DMS79 treated with DMSO at 0.1 percent for 48 hours (cell line): ENCODE results near the gene PRSS12.
"Not testable (repeated sequence)": the region's sequence is repeated elsewhere in the genome, so short reads cannot be mapped to it uniquely, and the experiment has no call there.

Experiments used
- DNase-seq: peaks from one replicate; lab custom pipeline; 2025; lab: John Stamatoyannopoulos, UW

PRSS12 gene

DNA sequence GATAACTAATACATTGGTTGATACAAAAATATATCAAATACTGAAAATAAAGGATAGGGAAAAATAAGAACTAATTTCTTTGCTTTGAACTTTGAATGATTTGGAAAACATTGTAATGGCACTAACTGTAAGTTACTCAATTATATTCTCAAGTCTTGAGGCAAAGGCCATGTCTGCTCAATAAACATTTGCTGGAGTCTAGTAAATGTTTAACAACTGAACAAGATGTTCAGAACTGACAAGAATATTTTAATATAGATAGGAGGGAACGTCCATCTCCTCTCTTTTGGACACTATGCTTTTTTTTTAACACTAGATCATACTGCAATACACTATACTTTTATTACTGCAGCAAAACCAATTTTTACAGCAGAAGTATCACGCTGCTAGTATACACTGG lies 76.2 kb downstream of the PRSS12 start:
- no peak for DNase-seq

DNA sequence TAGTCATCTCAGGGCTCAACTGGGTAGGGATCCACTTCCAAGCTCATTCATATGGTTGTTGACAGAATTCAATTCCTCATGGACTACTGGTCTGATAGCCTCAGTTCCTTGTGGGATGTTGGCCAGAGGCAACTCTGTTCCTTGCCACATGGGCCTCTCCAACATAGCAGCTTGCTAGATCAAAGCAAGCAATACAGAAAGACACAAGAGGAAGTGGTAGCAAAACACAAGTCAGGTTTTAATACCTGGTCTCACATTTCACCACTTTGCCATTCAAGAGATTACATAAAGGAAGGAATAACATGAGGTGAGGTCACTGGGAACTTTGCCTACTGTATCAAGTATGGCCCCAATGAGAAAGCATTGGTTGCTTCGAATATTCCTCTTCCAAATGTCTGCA lies 79.2 kb downstream of the PRSS12 start:
- DNase-seq: no peak

DNA sequence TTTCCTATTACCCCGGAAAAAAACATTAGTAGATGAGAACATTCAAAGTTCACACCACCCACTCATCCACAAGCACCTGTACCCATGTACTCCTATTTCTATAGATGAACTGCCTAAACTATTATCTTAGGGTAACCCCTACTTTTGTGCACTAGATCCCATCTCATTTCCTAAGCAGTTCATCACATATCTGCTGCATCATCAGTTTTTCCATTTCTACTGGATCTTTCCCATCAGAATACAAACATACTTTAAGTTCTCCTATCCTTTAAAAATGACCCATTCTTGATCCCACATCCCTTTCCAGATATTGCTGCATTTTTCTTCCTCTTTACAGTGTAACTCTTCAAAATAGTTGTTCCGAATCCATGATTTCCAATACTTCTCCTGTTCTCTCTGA lies 81.0 kb downstream of the PRSS12 start:
- no peak for DNase-seq

DNA sequence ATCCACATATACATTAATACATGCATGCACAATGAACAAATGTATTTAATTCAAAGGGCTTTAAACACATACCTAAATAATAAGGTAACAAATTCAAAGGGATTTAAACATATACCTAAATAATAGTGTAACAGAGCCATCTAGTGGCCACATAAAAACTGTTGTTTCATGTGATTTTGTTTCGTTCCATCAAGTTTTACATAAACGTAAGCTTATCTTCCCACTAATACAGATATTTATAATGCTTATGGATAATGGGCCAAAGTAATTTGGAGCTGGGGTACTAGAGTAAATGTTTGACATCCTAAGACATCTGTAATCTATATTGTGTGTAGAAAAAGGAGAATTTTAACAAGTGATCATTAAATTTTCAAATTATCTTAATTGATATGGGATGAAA lies 82.3 kb downstream of the PRSS12 start:
- peak; percentile 1 for DNase-seq

DNA sequence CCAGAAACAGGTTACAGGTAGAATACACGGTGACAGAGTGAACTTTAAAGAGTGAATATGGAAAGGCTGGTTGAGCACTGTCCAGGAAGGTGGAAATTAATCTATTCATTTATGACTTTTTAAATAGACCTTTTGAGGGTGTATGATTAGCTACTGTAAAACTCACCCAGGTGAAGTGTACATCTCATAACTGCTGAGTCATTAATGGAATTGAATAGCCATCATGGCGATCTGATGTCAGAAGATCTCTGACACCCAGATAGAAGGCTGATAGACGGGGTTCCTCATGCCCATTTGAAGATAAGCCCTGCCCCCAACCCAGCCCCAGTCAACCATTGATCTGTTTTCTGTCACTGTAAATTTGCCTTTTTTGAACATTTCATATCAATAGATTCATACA lies 84.0 kb downstream of the PRSS12 start:
- no peak for DNase-seq

DNA sequence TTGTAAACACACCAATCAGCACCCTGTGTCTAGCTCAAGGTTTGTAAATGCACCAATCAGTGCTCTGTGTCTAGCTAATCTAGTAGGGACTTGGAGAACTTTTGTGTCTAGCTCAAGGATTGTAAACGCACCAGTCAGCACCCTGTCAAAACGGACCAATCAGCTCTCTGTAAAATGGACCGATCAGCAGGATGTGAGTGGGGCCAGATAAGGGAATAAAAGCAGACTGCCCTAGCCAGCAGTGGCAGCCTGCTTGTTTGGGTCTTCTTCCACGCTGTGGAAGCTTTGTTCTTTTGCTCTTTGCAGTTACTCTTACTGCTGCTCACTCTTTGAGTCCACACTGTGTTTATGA lies 86.7 kb downstream of the PRSS12 start:
- not testable (repeated sequence) for DNase-seq

DNA sequence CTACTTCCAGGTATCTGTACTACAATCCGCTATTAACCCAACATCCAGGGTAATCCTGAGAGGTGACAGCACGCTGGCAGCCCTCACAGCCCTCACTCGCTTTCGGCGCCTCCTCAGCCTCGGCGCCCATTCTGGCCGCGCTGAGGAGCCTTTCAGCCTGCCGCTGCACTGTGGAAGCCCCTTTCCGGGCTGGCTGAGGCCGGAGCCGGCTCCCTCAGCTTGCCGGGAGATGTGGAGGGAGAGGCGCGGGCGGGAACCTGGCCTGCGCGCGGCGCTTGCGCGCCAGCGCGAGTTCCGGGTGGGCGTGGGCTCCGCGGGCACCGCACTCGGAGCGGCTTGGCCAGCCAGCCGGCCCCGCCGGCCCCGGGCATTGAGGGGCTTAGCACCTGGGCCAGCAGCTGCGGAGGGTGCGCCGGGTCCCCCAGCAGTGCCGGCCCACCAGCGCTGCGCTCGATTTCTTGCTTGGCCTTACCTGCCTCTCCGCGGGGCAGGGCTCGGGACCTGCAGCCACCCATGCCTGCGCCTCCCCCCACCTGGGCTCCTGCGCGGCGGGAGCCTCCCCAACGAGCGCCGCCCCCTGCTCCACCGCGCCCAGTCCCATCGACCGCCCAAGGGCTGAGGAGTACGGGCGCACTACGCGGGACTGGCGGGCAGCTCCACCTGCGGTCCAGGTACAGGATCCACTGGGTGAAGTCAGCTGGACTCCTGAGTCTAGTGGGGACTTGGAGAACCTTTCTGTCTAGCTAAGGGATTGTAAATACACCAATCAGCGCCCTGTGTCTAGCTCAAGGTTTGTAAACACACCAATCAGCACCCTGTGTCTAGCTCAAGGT lies 87.3 kb downstream of the PRSS12 start:
- no peak for DNase-seq

DNA sequence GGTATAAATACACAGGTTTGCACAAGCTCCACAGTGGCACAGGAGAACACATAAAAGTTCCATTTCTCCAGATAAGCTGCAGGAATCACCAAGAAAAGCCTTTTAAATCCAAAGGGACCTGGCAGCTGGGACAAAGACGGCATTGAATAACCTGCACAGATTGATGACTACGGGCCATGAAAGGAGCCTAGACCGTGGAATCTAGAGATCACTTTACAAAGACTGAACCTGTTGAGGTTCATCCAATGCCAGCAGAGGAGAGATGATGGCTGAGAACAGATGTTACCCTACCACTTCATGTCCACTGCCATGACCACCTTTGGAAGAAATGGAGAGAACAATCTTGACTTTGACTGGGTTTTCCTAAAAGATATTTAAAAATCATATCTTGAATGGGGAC lies 88.7 kb downstream of the PRSS12 start:
- DNase-seq: no peak

DNA sequence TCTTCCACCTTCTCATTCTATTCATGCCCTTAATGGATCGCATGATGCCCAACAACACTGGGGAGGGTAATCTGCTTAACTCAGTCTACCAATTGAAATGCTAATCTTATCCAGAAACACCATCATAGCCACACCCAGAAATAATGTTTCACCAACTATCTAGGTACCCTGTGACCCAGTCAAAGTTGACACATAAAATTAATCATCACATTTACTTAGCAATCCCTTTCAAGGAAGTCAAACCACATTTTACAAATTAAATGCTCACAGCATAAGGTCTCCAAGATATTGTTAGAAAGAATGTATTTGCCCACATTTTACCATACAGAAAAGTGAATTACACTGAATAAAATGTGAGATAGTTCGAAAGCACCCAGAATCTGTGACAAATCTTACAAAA lies 92.5 kb downstream of the PRSS12 start:
- no peak for DNase-seq

DNA sequence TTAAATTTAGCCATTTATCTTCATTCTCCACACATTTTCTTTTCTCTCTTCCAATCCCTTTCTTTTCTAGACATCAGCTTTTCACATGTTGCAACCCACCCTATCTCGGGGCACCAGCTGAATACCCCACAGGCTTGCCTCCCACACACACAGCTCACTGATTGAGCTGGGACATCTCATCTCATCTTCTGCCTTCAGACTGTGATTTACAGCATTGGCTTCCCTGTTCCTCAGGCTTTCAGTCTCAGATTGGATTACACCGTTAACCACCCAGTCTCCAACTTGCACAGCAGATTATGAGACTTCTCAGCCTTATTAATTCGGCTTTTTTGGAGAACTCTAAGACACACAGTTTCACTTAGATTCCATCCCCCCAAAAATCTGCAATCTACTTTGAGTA lies 93.7 kb downstream of the PRSS12 start:
- no peak for DNase-seq

DNA sequence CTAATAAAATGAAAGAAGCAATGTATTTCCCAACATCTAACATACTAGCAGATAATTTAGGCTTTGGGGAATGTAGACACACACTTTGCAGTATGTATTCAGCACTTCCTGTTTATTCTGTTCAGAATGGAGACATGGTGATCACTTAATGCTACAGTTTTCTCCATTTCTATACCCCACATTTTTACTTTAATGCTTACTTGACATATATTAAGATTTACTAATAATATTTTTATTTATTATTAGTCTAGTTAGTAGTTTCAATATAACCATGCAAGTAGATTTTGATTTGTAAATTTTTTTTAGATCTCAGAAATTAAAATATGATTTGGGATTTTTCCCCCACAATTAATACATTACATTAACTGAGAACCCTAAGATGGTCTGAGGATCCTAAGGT lies 98.4 kb downstream of the PRSS12 start:
- DNase-seq: no peak

DNA sequence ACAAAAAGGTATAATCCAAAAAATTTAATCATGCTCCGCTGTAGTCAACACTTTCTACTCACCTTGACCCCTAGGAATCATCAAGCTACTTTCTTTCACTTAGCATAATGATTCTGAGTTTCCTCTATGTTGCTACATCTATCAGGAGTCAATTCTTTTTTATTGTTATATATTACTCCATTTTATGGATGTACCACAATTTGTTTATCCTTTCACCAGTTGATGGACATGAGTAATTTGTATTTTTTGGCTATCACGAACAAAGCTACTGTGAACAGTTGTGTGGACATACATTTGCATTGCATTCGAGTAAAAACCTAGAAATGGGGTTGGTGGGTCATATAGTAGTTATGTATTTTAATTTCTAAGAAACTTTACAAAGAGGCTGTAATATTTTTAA lies 102.9 kb downstream of the PRSS12 start:
- DNase-seq: no peak

DNA sequence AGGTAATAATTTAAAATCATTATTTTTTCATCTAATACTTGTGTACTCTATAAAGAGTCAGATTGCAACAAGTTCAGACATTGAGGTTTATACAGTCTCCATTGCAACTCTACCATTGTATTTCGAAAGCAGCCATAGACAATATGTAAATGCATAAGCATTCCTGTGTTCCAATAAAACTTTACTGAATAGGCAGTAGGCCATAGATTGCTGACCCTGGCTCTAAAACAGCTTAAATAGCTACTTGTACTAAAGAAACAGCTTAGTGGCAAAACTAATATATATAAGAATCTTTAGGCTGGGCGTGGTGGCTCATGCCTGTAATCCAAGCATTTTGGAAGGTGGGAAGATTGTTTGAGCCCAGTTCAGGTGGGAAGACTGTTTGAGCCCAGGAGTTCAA lies 115.3 kb downstream of the PRSS12 start:
- DNase-seq: no peak

DNA sequence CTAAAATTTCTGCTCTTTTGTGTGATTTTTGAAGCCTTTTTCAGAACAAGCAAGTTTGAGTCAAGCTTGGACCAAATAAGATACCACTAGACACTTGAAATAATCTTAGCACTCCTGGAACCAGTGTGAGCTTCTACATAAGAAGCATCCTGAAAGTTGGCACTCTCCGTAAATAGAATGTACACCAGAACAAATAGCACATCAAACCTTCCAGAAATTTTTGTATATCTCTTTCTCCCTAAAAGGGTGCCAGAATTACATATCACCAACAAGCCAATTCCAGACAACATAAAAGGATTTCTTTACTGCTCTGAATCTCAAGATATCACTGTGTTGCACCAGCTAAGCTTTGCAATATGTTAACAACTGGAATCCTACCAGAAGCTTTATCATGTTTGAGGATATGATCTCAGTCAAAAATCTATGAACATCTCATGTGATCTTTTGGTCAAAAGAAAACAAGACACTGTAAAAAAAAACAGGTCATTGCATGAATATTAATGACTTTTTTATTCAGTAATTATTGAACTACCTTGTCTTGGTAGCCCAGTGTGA lies 117.2 kb downstream of the PRSS12 start:
- DNase-seq: no peak
